NB4 (cell line): ENCODE measurements around the gene CLPSL2.

Experiments used
- MAX ChIP-seq: IDR thresholded peaks from 2 replicates; pipeline ENCODE4 v1.6.1; 2011; ENCODE audit warnings: low read depth, low read length
- MYC ChIP-seq: IDR thresholded peaks from 2 replicates; pipeline ENCODE4 v1.6.1; 2011; ENCODE audit warnings: low read depth, low read length
- POLR2A ChIP-seq: IDR thresholded peaks from 2 replicates; pipeline ENCODE4 v1.6.1; 2011; ENCODE audit warnings: mild to moderate bottlenecking; ENCODE audit not compliant: insufficient read length; ENCODE audit errors: extremely low read depth
- TF ChIP-seq, protein P1 (sequence below): IDR thresholded peaks from one replicate; pipeline ENCODE4 v1.5.1; 2012; ENCODE audit warnings: low read depth, low read length

GRCh38 chr6:35739645-35740524 is 36.5 kb upstream of the CLPSL2 start:
- TF ChIP-seq MAX (no peak), POLR2A (no peak), MYC (no peak)
- TF ChIP-seq, protein P1, sequence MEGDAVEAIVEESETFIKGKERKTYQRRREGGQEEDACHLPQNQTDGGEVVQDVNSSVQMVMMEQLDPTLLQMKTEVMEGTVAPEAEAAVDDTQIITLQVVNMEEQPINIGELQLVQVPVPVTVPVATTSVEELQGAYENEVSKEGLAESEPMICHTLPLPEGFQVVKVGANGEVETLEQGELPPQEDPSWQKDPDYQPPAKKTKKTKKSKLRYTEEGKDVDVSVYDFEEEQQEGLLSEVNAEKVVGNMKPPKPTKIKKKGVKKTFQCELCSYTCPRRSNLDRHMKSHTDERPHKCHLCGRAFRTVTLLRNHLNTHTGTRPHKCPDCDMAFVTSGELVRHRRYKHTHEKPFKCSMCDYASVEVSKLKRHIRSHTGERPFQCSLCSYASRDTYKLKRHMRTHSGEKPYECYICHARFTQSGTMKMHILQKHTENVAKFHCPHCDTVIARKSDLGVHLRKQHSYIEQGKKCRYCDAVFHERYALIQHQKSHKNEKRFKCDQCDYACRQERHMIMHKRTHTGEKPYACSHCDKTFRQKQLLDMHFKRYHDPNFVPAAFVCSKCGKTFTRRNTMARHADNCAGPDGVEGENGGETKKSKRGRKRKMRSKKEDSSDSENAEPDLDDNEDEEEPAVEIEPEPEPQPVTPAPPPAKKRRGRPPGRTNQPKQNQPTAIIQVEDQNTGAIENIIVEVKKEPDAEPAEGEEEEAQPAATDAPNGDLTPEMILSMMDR: no peak
